NOMO-1 (cell line): Measurements from ENCODE around the gene TRMT1L.
A peak's percentile ranks its signal among the peaks of the same experiment; 100 is the strongest.
"Not testable (repeated sequence)": the region's sequence is repeated elsewhere in the genome, so short reads cannot be mapped to it uniquely, and the experiment has no call there.

Experiments used
- DNase-seq, 2 experiments: peaks; one replicate each; lab custom pipeline; 2025; ENCODE audit not compliant: unreplicated experiment in 2 of 2; lab: John Stamatoyannopoulos, UW

TRMT1L gene

DNA sequence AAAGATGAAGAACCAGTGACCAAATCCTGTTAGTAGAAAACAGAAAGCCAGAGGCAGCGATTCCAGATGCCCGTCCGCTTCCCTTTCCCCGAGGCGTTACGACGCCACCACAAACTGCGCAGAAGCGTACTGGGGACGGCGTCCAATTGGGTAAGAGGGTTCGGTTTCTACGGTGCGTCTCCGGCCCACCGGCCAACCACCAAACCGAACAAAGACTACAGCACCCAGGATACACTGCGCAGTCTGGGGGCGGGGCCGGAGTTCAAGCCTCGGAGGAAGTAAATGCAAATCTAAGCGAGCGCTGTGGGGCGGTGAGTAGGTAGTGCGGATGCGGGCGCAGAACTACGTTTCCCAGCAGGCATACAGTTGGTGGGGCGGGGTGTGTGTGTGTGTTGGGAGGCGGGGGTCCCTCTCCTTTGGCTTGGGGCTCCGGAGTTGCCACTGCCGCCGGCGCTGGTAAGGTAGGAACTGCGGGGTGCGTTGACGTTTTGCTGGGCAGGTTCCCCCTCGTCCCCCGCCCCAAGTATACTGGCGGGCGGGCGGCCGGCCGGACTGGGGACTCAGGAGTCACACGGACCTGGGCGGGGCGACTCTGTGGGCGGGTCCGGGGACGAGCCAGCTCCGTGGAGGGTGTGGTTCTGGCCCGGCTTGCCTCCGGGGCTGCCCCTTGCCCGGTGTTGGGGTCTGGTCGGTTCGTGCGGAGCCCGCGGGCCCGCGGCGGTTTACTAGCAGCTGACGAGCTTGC, at the start of gene TRMT1L, which contains the start of gene SWT1:
Gene TRMT1L (minus strand): TSS at position 100 of the 745 bp plus-strand sequence. CDS start 241 bp downstream, outside the sequence.
Gene SWT1 (plus strand): TSS at position 314 of the 745 bp plus-strand sequence. CDS start 3,675 bp downstream, outside the sequence.
- peak; percentile 99 to 100 for DNase-seq

DNA sequence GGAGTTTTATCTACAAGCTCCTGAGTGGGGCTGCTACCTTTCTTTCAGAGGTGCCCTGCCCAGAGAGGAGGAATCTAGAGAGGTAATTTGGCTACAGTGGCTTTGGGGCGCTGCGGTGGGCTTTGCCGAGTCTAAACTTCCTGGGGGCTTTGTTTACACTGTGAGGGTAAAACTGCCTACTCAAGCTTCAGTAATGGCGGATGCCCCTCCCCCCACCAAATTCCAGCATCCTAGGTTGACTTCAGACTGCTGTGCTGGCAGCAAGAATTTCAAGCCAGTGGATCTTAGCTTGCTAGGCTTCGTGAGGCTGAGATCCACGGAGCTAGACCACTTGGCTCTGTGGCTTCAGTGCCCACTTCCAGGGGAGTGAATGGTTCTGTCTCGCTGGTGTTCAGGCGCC, 44.1 kb upstream of the TRMT1L start:
- DNase-seq, result no peak

GRCh38 chr1:185198712-185199111, 42.0 kb upstream of the TRMT1L start:
- not testable (repeated sequence) for DNase-seq

GRCh38 chr1:185193756-185194155, 37.0 kb upstream of the TRMT1L start:
- DNase-seq, result no peak

GRCh38 chr1:185170291-185170848, 13.6 kb upstream of the TRMT1L start:
- peak; percentile 43 to 78 for DNase-seq

DNA sequence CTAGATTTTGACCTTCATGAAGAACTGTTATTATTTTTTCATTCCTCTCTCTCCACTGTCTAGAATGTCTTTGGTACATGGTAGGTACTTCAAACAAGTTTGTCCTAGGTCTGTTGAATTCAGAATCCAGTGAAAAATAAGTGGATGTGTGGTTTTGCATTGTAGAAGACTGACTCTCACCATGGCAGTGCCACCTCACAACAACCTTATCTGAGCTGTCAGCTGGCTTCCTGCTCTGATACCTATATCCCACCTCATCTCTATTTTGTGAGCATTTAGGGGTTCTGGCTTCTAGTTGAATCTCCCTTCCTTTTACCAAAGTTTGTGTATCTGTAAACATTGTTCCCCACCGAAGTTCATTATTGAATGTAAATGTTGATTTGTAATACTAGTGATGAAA, 9.4 kb upstream of the TRMT1L start:
- DNase-seq, result no peak

- DNase-seq, result no peak
Observed at GRCh38 chr1:185162491-185162890, 5.7 kb upstream of the TRMT1L start.

- no peak for DNase-seq
Observed at GRCh38 chr1:185159966-185160365, 3.2 kb upstream of the TRMT1L start.

GRCh38 chr1:185158800-185159199, 2.0 kb upstream of the TRMT1L start:
- no peak for DNase-seq

DNA sequence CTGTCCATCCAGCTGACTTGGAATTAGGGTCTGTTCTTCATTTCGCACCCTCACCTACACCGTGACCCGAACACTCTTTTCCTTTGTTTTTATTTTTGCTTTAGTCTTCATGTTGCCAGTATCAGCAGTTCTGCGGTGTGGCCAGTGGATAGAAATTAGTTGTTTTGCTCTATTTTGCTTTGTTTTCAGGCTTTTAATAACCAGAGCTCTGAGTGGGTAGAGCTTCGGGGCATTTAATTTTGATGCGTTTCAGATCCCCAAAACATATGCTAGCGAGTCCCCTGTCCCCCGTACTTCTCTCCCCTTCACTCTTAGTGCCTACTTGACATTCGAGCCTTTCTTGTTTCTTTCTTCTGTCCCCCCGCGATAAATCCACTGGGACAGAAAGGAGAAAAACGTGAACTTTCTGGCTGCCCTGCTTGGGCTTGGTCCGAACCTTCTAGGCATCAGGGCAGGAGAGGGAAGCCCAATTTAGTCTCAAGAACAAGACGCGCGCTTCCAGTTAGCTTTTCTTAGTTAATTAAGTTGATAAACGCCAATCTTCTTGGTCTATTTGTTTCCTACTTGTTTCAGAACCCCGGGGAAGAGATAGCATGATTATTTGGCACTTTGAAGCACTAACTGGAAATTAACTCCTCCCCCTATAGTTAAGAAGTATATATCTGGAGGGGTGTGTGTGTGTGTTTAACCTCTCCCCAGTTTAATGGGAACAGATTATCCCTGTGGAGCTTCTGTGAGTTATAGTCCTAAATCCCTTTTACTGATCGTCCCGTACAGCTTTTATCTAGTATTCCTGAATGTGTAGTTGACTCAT, 1.1 kb upstream of the TRMT1L start:
- DNase-seq, result no peak

DNA sequence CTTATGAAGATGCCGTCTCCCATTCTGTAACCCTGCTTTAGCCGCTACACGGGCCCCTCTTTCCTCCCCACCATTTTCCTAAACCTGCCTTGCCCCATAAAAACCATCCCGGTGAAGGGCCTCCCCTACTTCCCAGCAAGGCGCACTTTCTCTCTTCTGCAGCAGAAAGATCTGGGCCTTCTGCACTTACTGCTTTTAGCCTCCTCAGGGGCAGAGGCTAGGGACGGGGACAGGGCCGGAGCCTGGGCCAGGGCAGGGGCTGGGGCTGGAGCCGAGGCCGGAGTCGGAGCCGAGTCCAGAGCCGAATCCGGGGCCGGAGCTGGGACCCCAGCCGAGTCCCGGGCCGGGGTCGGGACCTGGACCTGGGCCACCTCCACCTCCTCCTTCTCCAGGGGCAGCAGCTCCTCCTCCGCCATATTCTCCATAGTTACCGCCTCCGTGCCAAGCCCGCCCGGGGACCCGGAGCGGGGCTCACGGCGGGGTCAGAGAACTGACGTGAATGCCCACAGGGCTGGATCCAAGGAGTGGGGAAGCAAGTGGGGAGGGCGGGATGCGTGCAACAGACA, 382 bp downstream of the TRMT1L start:
- peak in 1 of 2 experiments; percentile 60 for DNase-seq

DNA sequence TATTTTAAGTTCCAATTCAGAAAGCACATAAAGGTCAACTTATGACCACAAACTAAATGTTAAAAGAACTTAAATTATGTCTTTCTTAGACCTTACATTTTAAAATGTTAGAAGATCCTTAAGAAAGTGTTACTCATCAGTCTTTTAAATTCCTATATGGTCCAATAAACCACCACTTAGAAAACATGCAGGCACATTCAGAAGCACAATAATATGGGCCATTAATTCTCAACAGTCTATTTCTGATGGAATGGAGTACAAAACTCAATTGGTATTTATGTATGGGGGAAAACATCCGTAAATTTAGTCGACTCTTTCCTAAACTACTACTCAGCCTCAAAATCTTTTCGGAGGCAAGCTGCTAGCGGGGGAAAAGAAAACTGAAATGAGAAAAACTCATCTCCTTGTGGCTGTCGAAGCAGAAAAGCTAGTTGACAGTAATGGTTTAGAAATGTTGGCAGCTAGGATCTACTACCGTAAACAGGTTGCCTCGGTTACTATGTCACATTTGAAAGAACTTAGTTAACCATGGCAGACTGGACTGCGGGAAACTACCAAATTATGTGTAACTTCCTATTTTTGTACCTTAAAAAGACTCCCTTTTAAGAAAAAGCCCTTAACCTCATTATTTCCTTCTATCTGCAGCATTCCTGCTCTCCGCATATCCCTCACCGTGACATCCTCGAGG, 1.0 kb downstream of the TRMT1L start:
- DNase-seq, result peak in 1 of 2 experiments; percentile 60

GRCh38 chr1:185154912-185155513, 1.7 kb downstream of the TRMT1L start:
- DNase-seq, result no peak

DNA sequence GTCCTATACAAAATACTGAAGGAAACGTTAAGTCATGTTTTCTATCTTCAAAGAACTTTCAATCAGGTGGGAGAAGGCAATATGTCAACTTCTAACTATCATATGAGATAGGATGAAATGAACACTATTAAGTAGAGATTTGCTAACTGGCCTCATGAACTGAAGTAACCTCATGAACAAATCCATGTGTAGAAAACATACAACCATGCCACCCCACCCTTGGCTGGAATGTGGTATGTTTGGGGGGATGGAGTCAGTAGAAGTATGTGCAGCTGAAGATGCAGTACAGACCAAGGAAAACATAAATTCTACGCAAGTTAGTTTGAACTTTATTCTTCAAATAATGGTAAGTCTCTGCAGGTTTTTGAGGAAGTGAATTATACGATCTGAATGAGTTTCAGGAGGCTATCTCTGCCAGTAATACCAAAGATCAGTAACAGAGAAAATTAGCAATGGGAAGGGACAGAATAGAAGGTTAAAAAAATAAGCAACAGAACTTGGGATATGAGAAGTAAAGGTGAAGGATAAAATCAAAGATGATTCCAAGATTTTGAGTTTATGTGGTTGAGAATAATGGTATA, 4.5 kb downstream of the TRMT1L start:
- no peak for DNase-seq

- DNase-seq, result no peak
Observed at GRCh38 chr1:185151215-185151614, 5.5 kb downstream of the TRMT1L start.

DNA sequence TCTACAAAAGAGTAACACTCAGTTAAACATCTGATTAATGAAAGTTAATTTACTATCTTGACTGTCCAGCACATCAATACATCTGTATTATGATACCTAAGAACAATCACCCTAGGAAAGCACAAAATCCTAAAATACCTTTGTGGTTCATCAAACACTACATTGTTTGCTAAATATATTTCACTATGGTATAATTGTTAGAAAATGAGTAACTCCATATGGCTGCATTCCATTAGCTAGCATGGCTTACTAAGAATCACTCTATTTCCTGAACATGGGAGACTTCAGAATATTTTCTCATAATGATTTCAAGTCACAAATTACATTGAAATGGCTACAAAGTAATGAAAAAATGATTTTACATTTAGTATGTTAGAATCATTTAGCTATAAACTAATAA, 12.5 kb downstream of the TRMT1L start:
- no peak for DNase-seq

DNA sequence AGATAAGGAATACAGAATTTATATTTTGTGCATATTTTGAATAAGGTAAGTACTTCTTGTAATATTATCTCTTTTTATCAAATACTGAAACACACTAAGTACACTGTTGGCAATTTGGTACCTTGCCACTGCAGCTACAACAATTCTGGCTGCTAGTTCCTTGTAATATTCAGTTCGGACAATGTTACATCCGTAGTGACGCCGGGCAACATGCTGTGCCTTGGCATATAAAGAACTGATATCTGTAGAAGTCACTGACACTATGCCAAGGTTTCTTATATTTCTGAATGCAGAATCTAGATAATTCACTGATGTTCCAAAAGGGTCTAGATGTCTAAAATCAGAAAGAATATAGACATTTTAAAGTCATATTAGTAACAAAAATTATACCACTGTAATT, 17.5 kb downstream of the TRMT1L start:
- DNase-seq, result no peak

GRCh38 chr1:185137896-185138545, 18.7 kb downstream of the TRMT1L start:
- no peak for DNase-seq

DNA sequence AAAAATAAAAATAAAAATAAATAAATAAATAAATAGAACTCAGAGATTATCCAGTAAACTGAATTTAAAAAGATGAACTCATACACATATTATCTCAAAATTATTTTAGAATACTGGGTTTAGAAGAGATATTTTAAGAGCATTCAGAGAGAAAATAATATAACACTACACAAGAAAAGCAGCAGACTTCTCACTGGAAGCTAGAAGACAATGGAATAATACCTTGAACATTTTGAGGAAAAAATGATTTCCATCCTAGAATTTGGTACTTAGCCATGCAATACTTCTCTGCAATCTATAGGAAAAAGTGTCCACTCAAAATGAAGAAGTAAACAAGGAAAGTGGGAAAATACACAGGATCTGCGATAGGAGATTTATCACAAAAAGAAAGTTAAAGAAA, 24.2 kb downstream of the TRMT1L start:
- DNase-seq, result no peak
